ENCODE measurements around the gene OVOL2.

GRCh38 chr20:18072532-18072931, 14.8 kb upstream of the OVOL2 start:
- TF ChIP-seq CTCF (IDR thresholded peaks at IDR 0.05): no peak
- no peak for TF ChIP-seq POLR2A (IDR thresholded peaks at IDR 0.05)
- TF ChIP-seq EP300 (IDR thresholded peaks at IDR 0.05): no peak

Measured in ovary (tissue), 3 donors.